GM23338 (cell line): Measurements from ENCODE around the gene RBP3. TPM values are rescaled to one million over a fixed set of nuclear protein-coding genes. Genes with fewer than 3 reads are reported as not detected.

Source experiments
- ATAC-seq: fragments of 200-7000 bp; cut with Tn5 transposase; 3 replicates; pipeline ENCODE4 v1.9.1; 2020
- DNase-seq: peaks from one replicate; pipeline ENCODE4 v3.0.0-alpha.2; 2015; ENCODE audit warnings: low spot score
- H2AFZ ChIP-seq: fragments of 200-600 bp; sonication (generic); 2 replicates; pipeline ENCODE4 v1.8.0; 2016; ENCODE audit warnings: antibody characterized with exemption, mild to moderate bottlenecking, moderate library complexity
- H3F3A ChIP-seq: fragments of 200-600 bp; sonication (generic); replicated peaks from 2 replicates; pipeline ENCODE4 v1.8.0; 2017; ENCODE audit warnings: antibody characterized with exemption, mixed run types, low read depth
- H3K27ac ChIP-seq: fragments of 200-600 bp; sonication (generic); 2 replicates; pipeline ENCODE4 v1.6.1; 2016; ENCODE audit warnings: low read depth
- H3K27me3 ChIP-seq: fragments of 200-600 bp; sonication (generic); 2 replicates; pipeline ENCODE4 v1.8.0; 2016; ENCODE audit warnings: mild to moderate bottlenecking, mixed run types, moderate library complexity; ENCODE audit not compliant: insufficient read depth
- H3K36me3 ChIP-seq: fragments of 200-600 bp; sonication (generic); 2 replicates; pipeline ENCODE4 v1.8.0; 2016; ENCODE audit warnings: mild to moderate bottlenecking; ENCODE audit not compliant: insufficient read depth
- H3K4me1 ChIP-seq: fragments of 200-600 bp; sonication (generic); 2 replicates; pipeline ENCODE4 v1.8.0; 2016; ENCODE audit warnings: mild to moderate bottlenecking, moderate library complexity; ENCODE audit not compliant: insufficient read depth
- H3K4me2 ChIP-seq: fragments of 200-600 bp; sonication (generic); 2 replicates; pipeline ENCODE4 v1.7.1; 2017; ENCODE audit warnings: mixed run types
- H3K4me3 ChIP-seq: fragments of 200-600 bp; sonication (generic); 2 replicates; pipeline ENCODE4 v1.6.1; 2016; ENCODE audit warnings: mixed run types
- H3K79me2 ChIP-seq: fragments of 200-600 bp; sonication (generic); replicated peaks from 2 replicates; pipeline ENCODE4 v1.8.0; 2017; ENCODE audit warnings: mild to moderate bottlenecking; ENCODE audit not compliant: insufficient read depth
- H3K9me2 ChIP-seq: fragments of 200-600 bp; sonication (generic); 2 replicates; pipeline ENCODE4 v1.8.0; 2017; ENCODE audit not compliant: insufficient read depth
- H4K20me1 ChIP-seq: fragments of 200-600 bp; sonication (generic); replicated peaks from 2 replicates; pipeline ENCODE4 v1.8.0; 2017; ENCODE audit warnings: mild to moderate bottlenecking; ENCODE audit not compliant: insufficient read depth
- H3K27ac Mint-ChIP-seq: 2 replicates; pipeline ENCODE4 v1.8.0; 2020; ENCODE audit warnings: inconsistent platforms, mild to moderate bottlenecking, moderate library complexity, mixed read lengths
- H3K27me3 Mint-ChIP-seq: 3 replicates; pipeline ENCODE4 v1.8.0; 2022; ENCODE audit warnings: low read depth, mild to moderate bottlenecking, moderate library complexity, mixed read lengths, inconsistent platforms; ENCODE audit not compliant: insufficient read depth, poor library complexity
- H3K36me3 Mint-ChIP-seq: 3 replicates; pipeline ENCODE4 v1.8.0; 2021; ENCODE audit warnings: low read depth, mild to moderate bottlenecking, inconsistent platforms, moderate library complexity, mixed read lengths
- H3K4me1 Mint-ChIP-seq: 3 replicates; pipeline ENCODE4 v1.8.0; 2020; ENCODE audit warnings: mild to moderate bottlenecking, inconsistent platforms, mixed read lengths
- H3K4me3 Mint-ChIP-seq: 3 replicates; pipeline ENCODE4 v1.8.0; 2021; ENCODE audit warnings: moderate library complexity, mild to moderate bottlenecking, inconsistent platforms, mixed read lengths
- H3K9me3 Mint-ChIP-seq: 3 replicates; pipeline ENCODE4 v1.8.0; 2020; ENCODE audit warnings: moderate library complexity, mild to moderate bottlenecking, inconsistent platforms, mixed read lengths
- CREB1 ChIP-seq: fragments of 250-450 bp; sonication (Bioruptor Pico); IDR thresholded peaks from 2 replicates; pipeline ENCODE4 v1.5.0; 2020; ENCODE audit warnings: low read depth, mild to moderate bottlenecking, moderate library complexity
- ETS1 ChIP-seq: IDR thresholded peaks from 2 replicates; pipeline ENCODE4 v1.6.1; 2016; ENCODE audit warnings: antibody characterized with exemption
- EZH2 ChIP-seq: fragments of 200-600 bp; sonication (generic); IDR thresholded peaks from one replicate; pipeline ENCODE4 v1.8.0; 2017; ENCODE audit warnings: antibody characterized with exemption, mild to moderate bottlenecking, low read depth; ENCODE audit not compliant: unreplicated experiment
- EZH2phosphoT487 ChIP-seq: fragments of 200-600 bp; sonication (generic); IDR thresholded peaks from one replicate; pipeline ENCODE4 v1.8.1; 2018; ENCODE audit warnings: antibody characterized with exemption; ENCODE audit not compliant: unreplicated experiment
- JUNB ChIP-seq: IDR thresholded peaks from one replicate; pipeline ENCODE4 v1.6.1; 2016; ENCODE audit warnings: antibody characterized with exemption; ENCODE audit not compliant: unreplicated experiment
- POLR2AphosphoS5 ChIP-seq: IDR thresholded peaks from 2 replicates; pipeline ENCODE4 v1.6.1; 2016; ENCODE audit warnings: antibody characterized with exemption, low read depth
- REST ChIP-seq: IDR thresholded peaks from one replicate; pipeline ENCODE4 v1.6.1; 2018; ENCODE audit warnings: antibody characterized with exemption; ENCODE audit not compliant: unreplicated experiment
- STAT1 ChIP-seq: IDR thresholded peaks from one replicate; pipeline ENCODE4 v1.6.1; 2016; ENCODE audit warnings: antibody characterized with exemption; ENCODE audit not compliant: unreplicated experiment
- ZNF114 ChIP-seq: fragments of 250-450 bp; sonication (Bioruptor Pico); IDR thresholded peaks from 2 replicates; pipeline ENCODE4 v1.5.0; 2020; ENCODE audit warnings: mild to moderate bottlenecking, moderate library complexity
- ZNF331 ChIP-seq: fragments of 250-450 bp; sonication (Bioruptor Pico); IDR thresholded peaks from 2 replicates; pipeline ENCODE4 v1.5.0; 2020; ENCODE audit warnings: low read depth, mild to moderate bottlenecking, moderate library complexity
- polyA plus RNA-seq: library from polyadenylated mRNA; unstranded; fragments of >200 nt; fragmentation: Nextera tagmentation; extraction: Ambion mirVana; gene quantifications from 2 replicates; pipeline ENCODE4 v1.2.1, GENCODE V29; 2016
- total RNA-seq: library from RNA; depleted of rRNA; stranded (reverse); fragments of >200 nt; shearing (Covaris generic); gene quantifications from 2 replicates; pipeline ENCODE4 v1.2.3, GENCODE V29; 2014
- TF ChIP-seq, protein P1 (sequence below), 2 experiments: fragments of 200-600 bp in 1 of 2; sonication (generic) in 1 of 2; conservative IDR thresholded peaks; 2 replicates each; pipeline versions ENCODE4 v1.5.1 to v1.6.1; 2016 to 2017; ENCODE audit warnings: antibody characterized with exemption in 2 of 2, low read depth in 2 of 2, mild to moderate bottlenecking in 2 of 2, moderate library complexity in 1 of 2

RBP3 gene
- total and polyA plus RNA-seq, 2 experiments from 2014 or later, result not detected

- TF ChIP-seq EZH2phosphoT487 (no peak), STAT1 (no peak), ZNF331 (no peak), ZNF114 (CRISPR knock-in tag) (no peak), ETS1 (no peak), JUNB (no peak), POLR2AphosphoS5 (no peak), CREB1 (CRISPR knock-in tag) (no peak), REST (no peak)
- TF ChIP-seq, protein P1, sequence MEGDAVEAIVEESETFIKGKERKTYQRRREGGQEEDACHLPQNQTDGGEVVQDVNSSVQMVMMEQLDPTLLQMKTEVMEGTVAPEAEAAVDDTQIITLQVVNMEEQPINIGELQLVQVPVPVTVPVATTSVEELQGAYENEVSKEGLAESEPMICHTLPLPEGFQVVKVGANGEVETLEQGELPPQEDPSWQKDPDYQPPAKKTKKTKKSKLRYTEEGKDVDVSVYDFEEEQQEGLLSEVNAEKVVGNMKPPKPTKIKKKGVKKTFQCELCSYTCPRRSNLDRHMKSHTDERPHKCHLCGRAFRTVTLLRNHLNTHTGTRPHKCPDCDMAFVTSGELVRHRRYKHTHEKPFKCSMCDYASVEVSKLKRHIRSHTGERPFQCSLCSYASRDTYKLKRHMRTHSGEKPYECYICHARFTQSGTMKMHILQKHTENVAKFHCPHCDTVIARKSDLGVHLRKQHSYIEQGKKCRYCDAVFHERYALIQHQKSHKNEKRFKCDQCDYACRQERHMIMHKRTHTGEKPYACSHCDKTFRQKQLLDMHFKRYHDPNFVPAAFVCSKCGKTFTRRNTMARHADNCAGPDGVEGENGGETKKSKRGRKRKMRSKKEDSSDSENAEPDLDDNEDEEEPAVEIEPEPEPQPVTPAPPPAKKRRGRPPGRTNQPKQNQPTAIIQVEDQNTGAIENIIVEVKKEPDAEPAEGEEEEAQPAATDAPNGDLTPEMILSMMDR (conservative IDR thresholded peaks at IDR 0.05; ENCODE audit: low read depth in 2 of 2), result no peak
These were observed 26.5 kb upstream of the RBP3 start (continued) for GRCh38 chr10:47321521-47322195.

DNA sequence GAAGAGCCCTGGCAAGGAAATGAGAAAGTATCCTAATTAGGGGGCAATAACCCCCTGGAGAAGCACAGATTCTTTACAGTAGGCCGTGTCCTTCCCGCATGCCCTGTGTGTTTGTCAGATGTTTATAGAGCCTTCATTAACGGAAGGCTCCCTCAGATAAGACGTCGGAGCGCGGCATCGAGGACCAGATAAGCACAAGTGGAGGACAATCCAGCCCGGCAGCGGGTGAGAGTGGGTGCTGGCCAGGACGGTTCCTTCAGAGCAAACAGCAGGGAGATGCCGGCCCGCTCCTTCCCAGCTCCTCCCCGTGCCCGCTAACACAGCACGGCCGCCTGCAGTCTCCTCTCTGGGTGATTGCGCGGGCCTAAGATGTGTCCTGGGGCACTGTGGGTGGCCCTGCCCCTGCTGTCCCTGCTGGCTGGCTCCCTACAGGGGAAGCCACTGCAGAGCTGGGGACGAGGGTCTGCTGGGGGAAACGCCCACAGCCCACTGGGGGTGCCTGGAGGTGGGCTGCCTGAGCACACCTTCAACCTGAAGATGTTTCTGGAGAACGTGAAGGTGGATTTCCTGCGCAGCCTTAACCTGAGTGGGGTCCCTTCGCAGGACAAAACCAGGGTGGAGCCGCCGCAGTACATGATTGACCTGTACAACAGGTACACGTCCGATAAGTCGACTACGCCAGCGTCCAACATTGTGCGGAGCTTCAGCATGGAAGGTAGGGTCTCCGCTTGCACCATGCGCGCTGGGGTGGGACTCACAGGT lies 25.7 kb upstream of the RBP3 start, which contains the start of gene GDF2:
Gene GDF2 (plus strand): TSS at position 155 of the 762 bp plus-strand sequence. CDS start 215 bp downstream, at position 370.
- H3K27me3 ChIP-seq, result no peaks in the 10 kb centered on the region
- Mint-ChIP-seq H3K36me3 (no peaks in the 10 kb centered on the region), H3K4me1 (no peaks in the 10 kb centered on the region), H3K27ac (no peak within 1 kb of the TSS), H3K4me3 (no peak within 1 kb of the TSS), H3K27me3 (peaks cover 1% of the 10 kb centered on the region), H3K9me3 (no peaks in the 10 kb centered on the region)
- ATAC-seq, result no peak
- H3K4me1 ChIP-seq, result no peaks in the 10 kb centered on the region
- 0 out of 2 replicates have a peak, but pooled peaks cover 4% of the 10 kb centered on the region for H3K9me2 ChIP-seq
- no peaks in the 10 kb centered on the region for H4K20me1 ChIP-seq
- H3K79me2 ChIP-seq, result no peaks in the 10 kb centered on the region
- no peaks in the 10 kb centered on the region for H3F3A ChIP-seq
- H3K27ac ChIP-seq, result no peak within 1 kb of the TSS
- no peak within 1 kb of the TSS for H2AFZ ChIP-seq
- no peak within 1 kb of the TSS for H3K4me2 ChIP-seq
- no peak for DNase-seq
- no peak within 1 kb of the TSS for H3K4me3 ChIP-seq
- H3K36me3 ChIP-seq, result no peaks in the 10 kb centered on the region
- TF ChIP-seq CREB1 (CRISPR knock-in tag) (no peak), ZNF114 (CRISPR knock-in tag) (no peak), EZH2 (no peak), POLR2AphosphoS5 (no peak)
- TF ChIP-seq, protein P1 (conservative IDR thresholded peaks at IDR 0.05; ENCODE audit: low read depth in 2 of 2), result no peak
